HG02852 (cell line): ENCODE measurements around the gene NPC2.

Experiments
- ATAC-seq: cut with Tn5 transposase; IDR thresholded peaks from one replicate; pipeline ENCODE4 v1.9.1; 2021; ENCODE audit warnings: mild to moderate bottlenecking, moderate library complexity; ENCODE audit not compliant: unreplicated experiment

Gene NPC2

GRCh38 chr14:74503938-74504335 lies 10.8 kb upstream of the NPC2 start:
- ATAC-seq, result no peak

GRCh38 chr14:74503291-74503937 lies 10.3 kb upstream of the NPC2 start:
- ATAC-seq, result no peak

- no peak for ATAC-seq
Measured at GRCh38 chr14:74502236-74503019, 9.3 kb upstream of the NPC2 start.

GRCh38 chr14:74501691-74502090 lies 8.6 kb upstream of the NPC2 start:
- ATAC-seq, result no peak

GRCh38 chr14:74501135-74501614 lies 8.1 kb upstream of the NPC2 start:
- ATAC-seq, result no peak

GRCh38 chr14:74500417-74501134 lies 7.5 kb upstream of the NPC2 start:
- no peak for ATAC-seq

- ATAC-seq, result no peak
Measured at GRCh38 chr14:74495356-74495755, 2.3 kb upstream of the NPC2 start.

- ATAC-seq, result peak; percentile 84
Measured at GRCh38 chr14:74493343-74494261, 497 bp upstream of the NPC2 start, which contains the start of gene ISCA2. TSS of gene ISCA2 (plus strand) at chr14:74493765. CDS start at chr14:74493775, 10 bp downstream.

- ATAC-seq, result no peak
Measured at GRCh38 chr14:74491956-74492775, 939 bp downstream of the NPC2 start.

GRCh38 chr14:74490486-74490885 lies 2.6 kb downstream of the NPC2 start:
- no peak for ATAC-seq

- no peak for ATAC-seq
Measured at GRCh38 chr14:74488786-74489397, 4.2 kb downstream of the NPC2 start.

- ATAC-seq, result no peak
Measured at GRCh38 chr14:74486164-74486563, 6.9 kb downstream of the NPC2 start.

GRCh38 chr14:74483321-74483720 lies 9.8 kb downstream of the NPC2 start:
- ATAC-seq, result no peak

- ATAC-seq, result no peak
Measured at GRCh38 chr14:74482571-74482970, 10.5 kb downstream of the NPC2 start.

GRCh38 chr14:74480046-74480445 lies 13.1 kb downstream of the NPC2 start:
- no peak for ATAC-seq

- ATAC-seq, result no peak
Measured at GRCh38 chr14:74478996-74479635, 14.0 kb downstream of the NPC2 start.

- ATAC-seq, result no peak
Measured at GRCh38 chr14:74476607-74477006, 16.5 kb downstream of the NPC2 start.

GRCh38 chr14:74476107-74476506 lies 17.0 kb downstream of the NPC2 start:
- ATAC-seq, result no peak

- no peak for ATAC-seq
Measured at GRCh38 chr14:74475678-74476077, 17.4 kb downstream of the NPC2 start.
